Left lobe of liver (tissue), 2 donors: Measurements from ENCODE around the gene BNC2. TPM values are rescaled to one million over a fixed set of nuclear protein-coding genes. Genes with fewer than 3 reads are reported as not detected.

Experiments used
- ATAC-seq: fragments of 200-7000 bp; cut with Tn5 transposase; one replicate; pipeline ENCODE4 v1.9.1; 2020; ENCODE audit warnings: mild to moderate bottlenecking, moderate library complexity
- DNase-seq: peaks from one replicate; pipeline ENCODE4 v3.0.0-alpha.2; 2020; ENCODE audit warnings: low spot score
- total RNA-seq: library from RNA; stranded (reverse); gene quantifications from one replicate; pipeline ENCODE4 v1.2.1, GENCODE V29; 2021
- donor health status: DM: no; HTN: no; CAD: no; lungs with moderate emphysema.
- donor health status: DM: no; HTN: yes; CAD: no.

BNC2 gene
- total RNA-seq, 1 donor from 2014 or later, result 0.55 TPM

GRCh38 chr9:16823906-16824305 lies 46.6 kb downstream of the BNC2 start:
- no peak for ATAC-seq
- no peak for DNase-seq

- no peak for ATAC-seq
- no peak for DNase-seq
Observed at GRCh38 chr9:16821344-16821743, 49.1 kb downstream of the BNC2 start.

- DNase-seq, result no peak
- ATAC-seq, result no peak
Observed at GRCh38 chr9:16817514-16817913, 53.0 kb downstream of the BNC2 start.

GRCh38 chr9:16817002-16817401 lies 53.5 kb downstream of the BNC2 start:
- ATAC-seq (no peak), DNase-seq (no peak)

- ATAC-seq, result no peak
- no peak for DNase-seq
Observed at GRCh38 chr9:16816011-16816410, 54.5 kb downstream of the BNC2 start.

DNA sequence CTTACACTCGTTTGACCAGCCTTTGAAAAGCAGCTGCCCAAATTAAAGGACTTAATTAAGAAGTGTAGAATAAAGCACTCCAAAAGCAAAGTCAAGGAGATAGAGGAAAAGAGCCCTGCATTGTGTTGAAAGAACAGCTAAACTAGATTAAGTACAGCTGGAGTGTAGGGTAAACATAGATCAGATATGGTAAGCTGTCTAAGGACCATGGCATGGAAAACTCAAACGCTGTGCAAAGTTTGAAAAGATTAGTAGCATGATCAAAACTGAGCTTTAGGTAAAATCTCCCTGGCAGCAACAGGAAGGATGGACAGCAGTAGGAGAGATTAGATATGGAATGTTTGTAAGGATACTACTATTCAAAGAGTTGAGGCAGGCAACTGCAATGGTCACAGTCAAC lies 55.4 kb downstream of the BNC2 start:
- ATAC-seq, result no peak
- no peak for DNase-seq

GRCh38 chr9:16813838-16814237 lies 56.6 kb downstream of the BNC2 start:
- no peak for ATAC-seq

DNA sequence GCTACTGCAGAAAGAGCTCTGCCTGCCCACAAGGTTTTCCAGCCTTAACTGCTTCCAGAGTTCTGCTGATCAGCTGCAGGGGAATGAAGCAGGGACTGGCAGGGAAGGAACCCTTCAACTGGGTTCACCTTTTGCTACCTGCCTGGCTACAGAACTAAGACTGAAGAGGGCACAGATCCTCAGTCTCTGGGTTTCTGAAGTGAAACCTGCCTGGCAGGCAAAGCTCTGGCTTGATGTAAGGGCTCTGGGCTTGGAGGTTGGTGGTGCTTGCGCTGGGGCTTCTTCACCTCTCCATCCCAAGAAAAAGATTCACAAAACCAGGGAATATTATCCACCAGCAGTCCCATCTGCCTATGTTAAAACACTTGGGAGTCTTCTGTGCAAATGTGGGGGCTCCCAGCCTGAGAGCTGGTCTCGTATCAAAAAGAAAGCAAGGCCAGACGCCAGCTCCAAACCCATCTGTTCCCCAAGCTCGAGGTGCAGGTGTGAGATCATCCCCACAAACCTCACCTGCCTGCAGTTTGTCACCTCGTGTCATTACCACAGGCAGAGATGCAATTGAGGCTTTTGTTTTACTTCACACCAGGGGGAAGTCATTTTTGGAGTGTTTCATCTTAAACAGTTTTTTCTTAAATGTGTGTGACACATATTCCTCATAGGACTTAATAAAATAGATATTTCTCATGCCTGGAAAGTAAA lies 58.3 kb downstream of the BNC2 start:
- no peak for ATAC-seq
- DNase-seq, result no peak

More at GRCh38 chr9:16813838-16814237, 56.6 kb downstream of the BNC2 start:
- no peak for DNase-seq

- DNase-seq (no peak), ATAC-seq (no peak)
Observed at GRCh38 chr9:16809912-16810610, 60.4 kb downstream of the BNC2 start.

DNA sequence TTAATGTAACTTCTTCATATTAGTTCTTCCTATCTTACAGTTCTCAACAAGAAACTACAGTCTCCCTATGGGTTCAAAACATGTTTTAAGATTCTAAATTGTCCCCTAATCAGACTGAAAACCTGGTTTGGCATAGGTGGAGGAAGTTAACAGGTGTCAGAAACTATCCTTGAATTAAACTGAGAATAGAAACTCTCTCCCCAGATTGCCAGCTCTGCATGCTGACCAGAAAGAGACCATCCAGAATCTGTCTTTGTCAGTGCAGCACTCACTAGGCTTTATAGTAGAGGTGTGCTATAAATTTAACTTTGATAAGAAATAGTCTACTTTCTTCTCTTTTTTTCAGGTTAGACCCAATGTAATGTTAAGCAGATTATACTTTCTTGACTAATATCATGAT lies 63.8 kb downstream of the BNC2 start:
- DNase-seq (no peak), ATAC-seq (no peak)

- DNase-seq (no peak), ATAC-seq (no peak)
Observed at GRCh38 chr9:16803648-16804047, 66.8 kb downstream of the BNC2 start.

GRCh38 chr9:16801871-16802466 lies 68.5 kb downstream of the BNC2 start:
- ATAC-seq (no peak), DNase-seq (no peak)

DNA sequence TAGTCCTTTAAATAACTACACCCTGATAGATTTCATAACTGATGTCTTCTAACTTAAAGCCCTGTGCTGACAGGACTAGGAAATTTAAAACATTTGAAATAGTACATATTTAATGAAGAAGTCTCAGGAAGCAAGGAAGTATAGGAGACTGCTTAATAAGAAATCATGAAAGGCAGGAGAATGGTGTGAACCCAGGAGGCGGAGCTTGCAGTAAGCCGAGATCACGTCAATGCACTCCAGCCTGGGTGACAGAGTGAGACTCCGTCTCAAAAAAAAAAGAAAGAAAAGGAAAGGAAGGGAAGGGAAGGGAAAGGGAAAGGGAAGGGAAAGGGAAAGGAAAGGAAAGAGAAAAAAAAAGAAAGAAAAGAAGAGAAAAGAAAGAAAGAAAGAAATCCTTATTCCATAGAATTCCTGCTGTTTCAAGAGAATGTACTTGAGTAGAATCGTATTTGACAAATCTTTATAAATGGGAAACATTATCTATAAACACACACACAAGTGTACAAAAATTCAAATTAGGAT lies 74.1 kb downstream of the BNC2 start:
- ATAC-seq, result no peak
- DNase-seq, result no peak

- ATAC-seq (peak; percentile 27), DNase-seq (no peak)
Observed at GRCh38 chr9:16794871-16795639, 75.4 kb downstream of the BNC2 start.

- ATAC-seq (no peak), DNase-seq (no peak)
Observed at GRCh38 chr9:16794103-16794502, 76.4 kb downstream of the BNC2 start.

DNA sequence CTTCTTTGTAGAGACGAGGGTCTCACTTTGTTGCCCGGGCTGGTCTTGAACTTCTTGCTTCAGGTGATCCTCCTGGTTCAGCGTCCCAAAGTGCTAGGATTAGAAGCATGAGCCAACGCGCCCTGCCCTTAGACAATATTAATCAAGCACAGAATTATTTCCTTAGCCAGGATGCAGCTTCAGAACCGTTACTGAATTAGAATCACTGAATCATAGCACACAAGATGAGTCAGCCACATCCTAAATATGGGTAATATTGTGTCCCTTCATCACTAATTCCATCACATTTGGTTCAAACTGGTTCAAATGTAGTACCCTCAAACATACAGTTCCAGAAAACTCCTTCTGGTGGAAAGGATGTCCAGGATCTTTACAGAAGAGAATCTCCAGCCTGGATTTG lies 82.7 kb downstream of the BNC2 start:
- ATAC-seq, result no peak
- DNase-seq, result no peak

DNA sequence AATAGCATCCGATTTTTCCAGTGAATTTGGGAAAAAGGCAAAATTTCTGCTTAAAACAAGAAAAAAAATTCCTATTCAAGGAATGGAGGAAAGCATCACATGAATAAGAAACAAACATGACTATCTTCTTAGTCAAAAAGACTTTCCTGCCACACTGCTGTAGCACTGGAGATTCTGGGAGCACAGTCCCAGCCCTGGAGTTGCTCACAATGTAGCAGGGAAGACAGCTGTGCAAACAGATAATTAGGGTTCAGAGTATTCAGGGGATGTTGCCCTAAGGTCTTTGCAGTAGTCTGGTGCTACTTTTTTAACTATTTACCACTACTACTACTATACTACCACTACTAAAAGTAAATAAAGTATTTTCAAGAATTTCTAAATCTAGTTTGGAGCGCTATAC lies 86.5 kb downstream of the BNC2 start:
- DNase-seq (no peak), ATAC-seq (no peak)

- ATAC-seq (no peak), DNase-seq (no peak)
Observed at GRCh38 chr9:16782490-16782889, 88.0 kb downstream of the BNC2 start.

GRCh38 chr9:16775330-16775729 lies 95.1 kb downstream of the BNC2 start:
- no peak for DNase-seq
- ATAC-seq, result no peak

DNA sequence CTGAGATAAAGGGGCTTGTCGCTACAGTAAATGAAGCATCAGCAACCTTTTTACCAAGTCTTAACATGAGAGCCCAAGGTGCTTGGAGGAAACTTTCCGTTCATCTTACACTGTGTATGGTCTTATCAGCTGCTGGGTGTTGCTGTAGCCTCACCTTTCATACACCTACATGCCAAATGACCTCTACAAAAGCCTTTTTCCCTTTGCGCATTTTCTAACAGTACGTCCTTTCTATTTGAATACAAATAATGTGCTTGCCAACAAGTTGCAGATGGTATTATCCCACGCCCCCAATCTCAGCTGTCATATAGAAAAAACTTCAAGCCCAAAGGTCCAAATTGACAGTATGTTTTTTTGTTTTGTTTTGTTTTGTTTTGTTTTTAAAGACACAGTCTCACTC lies 96.9 kb downstream of the BNC2 start:
- ATAC-seq (no peak), DNase-seq (no peak)

DNA sequence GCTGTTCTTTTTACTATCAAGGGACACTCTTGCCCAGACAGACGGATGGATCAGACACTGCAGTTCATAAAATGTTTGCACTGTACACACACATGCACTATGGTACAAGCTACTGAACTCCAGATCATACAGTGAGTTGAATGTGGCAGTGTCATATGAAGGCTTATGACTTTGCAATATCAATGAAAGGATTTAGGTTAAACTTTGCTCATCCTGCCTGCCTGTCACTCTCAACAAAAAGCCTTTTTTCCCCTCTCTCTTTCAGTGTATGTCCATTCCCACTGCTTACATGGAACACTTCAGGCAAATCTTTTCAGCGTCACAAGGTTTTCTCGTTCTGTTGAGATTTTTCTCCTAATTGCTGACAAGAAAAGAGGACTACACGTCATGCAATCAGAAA lies 97.4 kb downstream of the BNC2 start:
- no peak for ATAC-seq

More for the DNA sequence above, 97.4 kb downstream of the BNC2 start:
- no peak for DNase-seq
